ENCODE measurements around the gene C15orf39. TPM values are rescaled to one million over a fixed set of nuclear protein-coding genes. Genes with fewer than 3 reads are reported as not detected.
A peak's percentile ranks its signal among the peaks of the same experiment; 100 is the strongest.

Gene C15orf39
- polyA plus RNA-seq, 3 donors: 8.9 to 80.7 (median 18.2) TPM

- H3K27ac Mint-ChIP-seq: peak overlapping the region in 2 of 7 donors; percentile 15 to 32
- TF ChIP-seq CTCF (IDR thresholded peaks at IDR 0.05): no peak
These were observed 5.3 kb downstream of the C15orf39 start for GRCh38 chr15:75206803-75207617.

GRCh38 chr15:75207618-75208500, 6.2 kb downstream of the C15orf39 start:
- Histone ChIP-seq H3K4me1 (ENCODE audit: control insufficient read depth in 1 of 2, insufficient read depth in 2 of 2, low read length in 2 of 2) (peaks cover 34 to 70% of the 10 kb centered on the region in 2 donors), H3K27ac (ENCODE audit: low read depth in 1 of 2, low read length in 2 of 2) (no peak overlapping the region), H3K4me3 (replicated peaks in 1 of 3; ENCODE audit: low read depth in 2 of 3, low read length in 3 of 3) (no peak overlapping the region), H3K9me3 (replicated peaks in 1 of 2; ENCODE audit: control insufficient read depth in 1 of 2, insufficient read depth in 1 of 2, low read length in 2 of 2) (no peaks in the 10 kb centered on the region), H3K27me3 (ENCODE audit: control insufficient read depth in 2 of 2, insufficient read depth in 2 of 2, low read length in 2 of 2) (no peaks in the 10 kb centered on the region), H3K79me2 (ENCODE audit: insufficient read depth, low read length) (peaks cover 100% of the 10 kb centered on the region), H3K36me3 (replicated peaks in 1 of 2; ENCODE audit: control insufficient read depth in 1 of 2, insufficient read depth in 2 of 2, low read length in 2 of 2) (peaks cover 74 to 85% of the 10 kb centered on the region in 2 donors), H3K4me2 (replicated peaks; ENCODE audit: extremely low read depth, low read length, poor library complexity, severe bottlenecking) (no peak overlapping the region), H3K9ac (ENCODE audit: insufficient read depth, low read length, poor library complexity, severe bottlenecking) (no peak overlapping the region), H4K20me1 (ENCODE audit: insufficient read depth, low read length) (peaks cover 100% of the 10 kb centered on the region), H2AFZ (ENCODE audit: insufficient read depth, low read depth, low read length, poor library complexity, severe bottlenecking) (no peak overlapping the region)
- DNase-seq: no peak
- Mint-ChIP-seq H3K36me3 (peaks cover 86 to 95% of the 10 kb centered on the region in 2 donors), H3K4me1 (peaks cover 58% of the 10 kb centered on the region), H3K9me3 (no peaks in the 10 kb centered on the region), H3K27me3 (ENCODE audit: low read depth in 3 of 3) (peaks cover 0 to 4% (median 3%) of the 10 kb centered on the region in 3 donors), H3K27ac (no peak overlapping the region), H3K4me3 (no peak overlapping the region)
- intact Hi-C loops (cut with micrococcal nuclease): no loop called here
- no peak for TF ChIP-seq CTCF (IDR thresholded peaks at IDR 0.05)
- 97% methylated on average over 20 of the region's 20 CpGs for WGBS (ENCODE audit: insufficient coverage)

More at GRCh38 chr15:75206803-75207617, 5.3 kb downstream of the C15orf39 start:
- WGBS (ENCODE audit: insufficient coverage): 72% methylated on average over 17 of the region's 19 CpGs
- H3K9me3 ChIP-seq (replicated peaks in 1 of 2; ENCODE audit: control insufficient read depth in 1 of 2, insufficient read depth in 1 of 2, low read length in 2 of 2): no peaks in the 10 kb centered on the region
- H3K36me3 Mint-ChIP-seq: peaks cover 77 to 87% of the 10 kb centered on the region in 2 donors
- H3K9ac ChIP-seq (ENCODE audit: insufficient read depth, low read length, poor library complexity, severe bottlenecking): no peak overlapping the region
- peaks cover 100% of the 10 kb centered on the region for H3K79me2 ChIP-seq (ENCODE audit: insufficient read depth, low read length)
- no peak overlapping the region for H2AFZ ChIP-seq (ENCODE audit: insufficient read depth, low read depth, low read length, poor library complexity, severe bottlenecking)
- H3K27me3 Mint-ChIP-seq (ENCODE audit: low read depth in 3 of 3): peaks cover 0 to 4% (median 3%) of the 10 kb centered on the region in 3 donors
- no peak overlapping the region for H3K4me3 Mint-ChIP-seq
- peaks cover 34 to 70% of the 10 kb centered on the region in 2 donors for H3K4me1 ChIP-seq (ENCODE audit: control insufficient read depth in 1 of 2, insufficient read depth in 2 of 2, low read length in 2 of 2)
- no peaks in the 10 kb centered on the region for H3K9me3 Mint-ChIP-seq
- no peak overlapping the region for H3K4me2 ChIP-seq (replicated peaks; ENCODE audit: extremely low read depth, low read length, poor library complexity, severe bottlenecking)
- peaks cover 66 to 76% of the 10 kb centered on the region in 2 donors for H3K36me3 ChIP-seq (replicated peaks in 1 of 2; ENCODE audit: control insufficient read depth in 1 of 2, insufficient read depth in 2 of 2, low read length in 2 of 2)
- H3K4me3 ChIP-seq (replicated peaks in 1 of 3; ENCODE audit: low read depth in 2 of 3, low read length in 3 of 3): no peak overlapping the region
- H3K4me1 Mint-ChIP-seq: peaks cover 52% of the 10 kb centered on the region
- no peak for DNase-seq
- peaks cover 99% of the 10 kb centered on the region for H4K20me1 ChIP-seq (ENCODE audit: insufficient read depth, low read length)
- intact Hi-C loops (cut with micrococcal nuclease): no loop called here
- H3K27ac ChIP-seq (ENCODE audit: low read depth in 1 of 2, low read length in 2 of 2): no peak overlapping the region
- H3K27me3 ChIP-seq (ENCODE audit: control insufficient read depth in 2 of 2, insufficient read depth in 2 of 2, low read length in 2 of 2): no peaks in the 10 kb centered on the region
